ENCODE results near the gene ADCY4. TPM values are rescaled to one million over a fixed set of nuclear protein-coding genes. Genes with fewer than 3 reads are reported as not detected.

ADCY4 gene
- total and polyA plus RNA-seq, 2 of the 13 experiments (the other 11 are each of a cell fraction or from before 2014, with no cell fraction given): 0.03 TPM; not detected in 1

DNA sequence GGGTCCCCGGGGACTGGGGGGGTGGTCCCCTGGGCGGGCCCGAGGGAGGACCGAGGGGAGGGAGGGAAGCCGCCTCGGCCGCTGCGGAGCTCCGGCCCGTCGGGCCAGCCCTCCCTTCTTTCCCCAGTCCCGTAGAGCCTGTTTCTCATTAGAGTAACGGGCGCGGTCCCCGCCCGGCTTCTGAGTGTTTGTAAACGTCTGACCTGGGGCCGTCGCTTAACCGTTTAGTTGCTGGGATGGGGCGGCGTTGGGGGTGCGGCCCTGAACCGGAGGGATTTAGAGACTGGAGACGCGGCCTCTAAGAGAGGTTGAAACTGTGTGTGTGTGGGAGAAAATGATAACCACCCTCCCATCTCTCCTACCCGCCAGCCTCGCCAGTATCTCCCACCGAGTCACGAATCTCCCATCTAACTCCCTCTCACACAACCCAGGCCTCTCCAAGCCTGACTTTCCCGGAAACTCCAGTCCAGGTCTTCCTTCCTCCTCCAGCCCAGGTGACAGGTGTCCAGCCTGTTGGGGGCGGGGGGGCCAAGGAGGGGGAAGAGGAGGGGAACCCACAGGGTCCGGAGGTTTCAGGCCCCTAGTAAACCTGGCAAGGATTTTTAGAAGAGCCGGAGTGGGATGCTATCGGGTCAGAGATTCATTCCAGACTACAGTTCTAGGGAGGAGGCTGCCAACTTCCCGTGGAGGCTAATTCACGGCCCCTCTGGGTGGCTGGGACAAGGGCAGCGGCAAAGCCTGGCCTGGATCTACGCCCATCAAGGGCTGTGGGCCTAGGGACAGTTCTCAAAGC, 32.0 kb upstream of the ADCY4 start (continued):
- peak; percentile 41; the same call in 1 of the 2 replicates for TF ChIP-seq FOXK1 (CRISPR knock-in tag; IDR thresholded peaks at IDR 0.05; ENCODE audit: borderline replicate concordance, low read depth)
- 0 out of 2 replicates have a peak, but pooled peaks have one; percentile 64 for TF ChIP-seq ZNF761 (CRISPR knock-in tag; conservative IDR thresholded peaks at IDR 0.05)
- TF ChIP-seq FOXA1 (IDR thresholded peaks at IDR 0.05): no peak
- TF ChIP-seq FOXA1 (CRISPR knock-in tag; IDR thresholded peaks at IDR 0.05): 0 out of 2 replicates have a peak, but pooled peaks have one; percentile 36
- no peak for TF ChIP-seq ZNF660 (CRISPR knock-in tag; IDR thresholded peaks at IDR 0.05; ENCODE audit: borderline replicate concordance, low read depth)
- TF ChIP-seq ZSCAN30 (CRISPR knock-in tag; IDR thresholded peaks at IDR 0.05): no peak
- TF ChIP-seq XRCC5 (optimal IDR thresholded peaks at IDR 0.05; ENCODE audit: low read length): peak; percentile 46
- TF ChIP-seq, protein P1, sequence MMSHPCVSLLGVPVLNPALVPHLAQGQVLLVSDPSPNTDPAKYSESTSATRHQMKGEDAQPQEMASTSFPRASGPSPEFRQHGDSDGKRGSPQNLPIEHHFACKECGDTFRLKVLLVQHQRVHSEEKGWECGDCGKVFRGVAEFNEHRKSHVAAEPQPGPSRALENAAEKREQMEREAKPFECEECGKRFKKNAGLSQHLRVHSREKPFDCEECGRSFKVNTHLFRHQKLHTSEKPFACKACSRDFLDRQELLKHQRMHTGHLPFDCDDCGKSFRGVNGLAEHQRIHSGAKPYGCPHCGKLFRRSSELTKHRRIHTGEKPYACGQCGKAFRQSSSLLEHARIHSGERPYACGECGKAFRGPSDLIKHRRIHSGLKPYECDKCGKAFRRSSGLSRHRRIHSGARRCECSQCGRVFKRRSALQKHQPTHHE (CRISPR knock-in tag; IDR thresholded peaks at IDR 0.05; ENCODE audit: borderline replicate concordance): peak; percentile 54; the same call in 1 of the 2 replicates
- TF ChIP-seq, protein P2, sequence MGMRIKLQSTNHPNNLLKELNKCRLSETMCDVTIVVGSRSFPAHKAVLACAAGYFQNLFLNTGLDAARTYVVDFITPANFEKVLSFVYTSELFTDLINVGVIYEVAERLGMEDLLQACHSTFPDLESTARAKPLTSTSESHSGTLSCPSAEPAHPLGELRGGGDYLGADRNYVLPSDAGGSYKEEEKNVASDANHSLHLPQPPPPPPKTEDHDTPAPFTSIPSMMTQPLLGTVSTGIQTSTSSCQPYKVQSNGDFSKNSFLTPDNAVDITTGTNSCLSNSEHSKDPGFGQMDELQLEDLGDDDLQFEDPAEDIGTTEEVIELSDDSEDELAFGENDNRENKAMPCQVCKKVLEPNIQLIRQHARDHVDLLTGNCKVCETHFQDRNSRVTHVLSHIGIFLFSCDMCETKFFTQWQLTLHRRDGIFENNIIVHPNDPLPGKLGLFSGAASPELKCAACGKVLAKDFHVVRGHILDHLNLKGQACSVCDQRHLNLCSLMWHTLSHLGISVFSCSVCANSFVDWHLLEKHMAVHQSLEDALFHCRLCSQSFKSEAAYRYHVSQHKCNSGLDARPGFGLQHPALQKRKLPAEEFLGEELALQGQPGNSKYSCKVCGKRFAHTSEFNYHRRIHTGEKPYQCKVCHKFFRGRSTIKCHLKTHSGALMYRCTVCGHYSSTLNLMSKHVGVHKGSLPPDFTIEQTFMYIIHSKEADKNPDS (CRISPR knock-in tag; IDR thresholded peaks at IDR 0.05): peak; percentile 66; the same call in 1 of the 2 replicates
- TF ChIP-seq SIX1 (CRISPR knock-in tag; IDR thresholded peaks at IDR 0.05; ENCODE audit: borderline replicate concordance): no peak
- peak; percentile 31; the same call in 1 of the 2 replicates for TF ChIP-seq FOSL2 (CRISPR knock-in tag; IDR thresholded peaks at IDR 0.05)
- TF ChIP-seq MEF2D (CRISPR knock-in tag; IDR thresholded peaks at IDR 0.05): peak; percentile 81
- TF ChIP-seq SNAI1 (CRISPR knock-in tag; IDR thresholded peaks at IDR 0.05; ENCODE audit: borderline replicate concordance): peak; percentile 60; the same call in 1 of the 2 replicates
- TF ChIP-seq, protein P3, sequence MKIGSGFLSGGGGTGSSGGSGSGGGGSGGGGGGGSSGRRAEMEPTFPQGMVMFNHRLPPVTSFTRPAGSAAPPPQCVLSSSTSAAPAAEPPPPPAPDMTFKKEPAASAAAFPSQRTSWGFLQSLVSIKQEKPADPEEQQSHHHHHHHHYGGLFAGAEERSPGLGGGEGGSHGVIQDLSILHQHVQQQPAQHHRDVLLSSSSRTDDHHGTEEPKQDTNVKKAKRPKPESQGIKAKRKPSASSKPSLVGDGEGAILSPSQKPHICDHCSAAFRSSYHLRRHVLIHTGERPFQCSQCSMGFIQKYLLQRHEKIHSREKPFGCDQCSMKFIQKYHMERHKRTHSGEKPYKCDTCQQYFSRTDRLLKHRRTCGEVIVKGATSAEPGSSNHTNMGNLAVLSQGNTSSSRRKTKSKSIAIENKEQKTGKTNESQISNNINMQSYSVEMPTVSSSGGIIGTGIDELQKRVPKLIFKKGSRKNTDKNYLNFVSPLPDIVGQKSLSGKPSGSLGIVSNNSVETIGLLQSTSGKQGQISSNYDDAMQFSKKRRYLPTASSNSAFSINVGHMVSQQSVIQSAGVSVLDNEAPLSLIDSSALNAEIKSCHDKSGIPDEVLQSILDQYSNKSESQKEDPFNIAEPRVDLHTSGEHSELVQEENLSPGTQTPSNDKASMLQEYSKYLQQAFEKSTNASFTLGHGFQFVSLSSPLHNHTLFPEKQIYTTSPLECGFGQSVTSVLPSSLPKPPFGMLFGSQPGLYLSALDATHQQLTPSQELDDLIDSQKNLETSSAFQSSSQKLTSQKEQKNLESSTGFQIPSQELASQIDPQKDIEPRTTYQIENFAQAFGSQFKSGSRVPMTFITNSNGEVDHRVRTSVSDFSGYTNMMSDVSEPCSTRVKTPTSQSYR (CRISPR knock-in tag; IDR thresholded peaks at IDR 0.05; ENCODE audit: borderline replicate concordance): peak; percentile 69
- TF ChIP-seq DR1 (CRISPR knock-in tag; IDR thresholded peaks at IDR 0.05): no peak
- TF ChIP-seq KMT2B (CRISPR knock-in tag; IDR thresholded peaks at IDR 0.05): peak; percentile 27; the same call in 1 of the 2 replicates
- TF ChIP-seq, protein P4, sequence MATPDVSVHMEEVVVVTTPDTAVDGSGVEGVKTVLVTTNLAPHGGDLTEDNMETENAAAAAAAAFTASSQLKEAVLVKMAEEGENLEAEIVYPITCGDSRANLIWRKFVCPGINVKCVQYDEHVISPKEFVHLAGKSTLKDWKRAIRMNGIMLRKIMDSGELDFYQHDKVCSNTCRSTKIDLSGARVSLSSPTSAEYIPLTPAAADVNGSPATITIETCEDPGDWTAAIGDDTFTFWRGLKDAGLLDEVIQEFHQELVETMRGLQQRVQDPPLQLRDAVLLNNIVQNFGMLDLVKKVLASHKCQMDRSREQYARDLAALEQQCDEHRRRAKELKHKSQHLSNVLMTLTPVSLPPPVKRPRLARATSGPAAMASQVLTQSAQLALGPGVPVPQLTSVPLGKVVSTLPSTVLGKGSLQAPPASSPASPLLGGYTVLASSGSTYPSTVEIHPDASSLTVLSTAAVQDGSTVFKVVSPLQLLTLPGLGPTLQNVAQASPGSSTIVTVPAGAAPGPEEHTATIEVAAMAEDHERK (CRISPR knock-in tag; IDR thresholded peaks at IDR 0.05; ENCODE audit: low read depth): no peak
- TF ChIP-seq MTA1 (CRISPR knock-in tag; IDR thresholded peaks at IDR 0.05; ENCODE audit: borderline replicate concordance): peak; percentile 46; the same call in 1 of the 2 replicates
- TF ChIP-seq, protein P5, sequence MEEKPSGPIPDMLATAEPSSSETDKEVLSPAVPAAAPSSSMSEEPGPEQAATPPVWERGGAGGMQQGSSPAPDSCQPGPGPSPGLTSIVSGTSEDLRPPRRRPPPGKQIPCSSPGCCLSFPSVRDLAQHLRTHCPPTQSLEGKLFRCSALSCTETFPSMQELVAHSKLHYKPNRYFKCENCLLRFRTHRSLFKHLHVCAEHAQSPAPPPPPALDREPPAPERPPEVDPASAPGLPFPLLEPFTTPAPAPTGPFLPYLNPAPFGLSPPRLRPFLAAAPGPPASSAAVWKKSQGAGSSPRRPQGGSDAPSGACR (CRISPR knock-in tag; IDR thresholded peaks at IDR 0.05): 0 out of 2 replicates have a peak, but pooled peaks have one; percentile 66
- no peak for TF ChIP-seq ZNF10 (CRISPR knock-in tag; IDR thresholded peaks at IDR 0.05; ENCODE audit: borderline replicate concordance, low read depth)
- no peak for TF ChIP-seq MLLT10 (CRISPR knock-in tag; IDR thresholded peaks at IDR 0.05)

Measured in HepG2 (cell line).